ENCODE data around the gene GPD2. TPM values are rescaled to one million over a fixed set of nuclear protein-coding genes. Genes with fewer than 3 reads are reported as not detected.
A peak's percentile ranks its signal among the peaks of the same experiment; 100 is the strongest.

GPD2 gene
- total RNA-seq, 1 donor from 2014 or later: 19.1 TPM

GRCh38 chr2:156448766-156449165 lies 12.6 kb downstream of the GPD2 start:
- Histone ChIP-seq H3K36me3 (ENCODE audit: control insufficient read depth, insufficient read depth, low read length) (no peaks in the 10 kb centered on the region), H3K4me3 (ENCODE audit: low read depth, low read length) (no peak overlapping the region), H3K27me3 (ENCODE audit: control insufficient read depth, insufficient read depth, low read length) (no peaks in the 10 kb centered on the region)
- no peak for DNase-seq (ENCODE audit: low read depth)
- TF ChIP-seq CTCF (IDR thresholded peaks at IDR 0.05; ENCODE audit: insufficient read depth, low read length, poor library complexity, severe bottlenecking): no peak

DNA sequence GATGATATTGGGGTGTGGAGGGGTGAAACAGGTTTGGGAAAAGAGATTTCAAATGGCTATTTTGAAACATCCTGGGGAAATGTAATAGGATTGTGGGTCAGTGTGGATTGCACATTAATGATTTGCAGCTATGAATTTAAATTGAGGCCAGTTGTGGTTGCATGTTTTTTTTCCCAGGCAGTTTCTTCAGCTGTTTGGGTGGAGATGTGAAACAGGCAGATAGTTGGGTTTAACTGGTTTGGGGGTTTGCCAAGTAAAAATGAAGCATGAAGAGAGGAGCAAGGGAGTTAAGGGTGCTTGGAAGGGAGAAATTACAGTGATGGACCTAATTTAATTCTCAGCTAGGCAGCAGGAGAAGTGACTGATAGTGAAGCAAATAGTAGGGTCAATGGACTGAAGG lies 16.8 kb downstream of the GPD2 start:
- no peaks in the 10 kb centered on the region for H3K27me3 ChIP-seq (ENCODE audit: control insufficient read depth, insufficient read depth, low read length)
- DNase-seq (ENCODE audit: low read depth): no peak
- TF ChIP-seq CTCF (IDR thresholded peaks at IDR 0.05; ENCODE audit: insufficient read depth, low read length, poor library complexity, severe bottlenecking): no peak

DNA sequence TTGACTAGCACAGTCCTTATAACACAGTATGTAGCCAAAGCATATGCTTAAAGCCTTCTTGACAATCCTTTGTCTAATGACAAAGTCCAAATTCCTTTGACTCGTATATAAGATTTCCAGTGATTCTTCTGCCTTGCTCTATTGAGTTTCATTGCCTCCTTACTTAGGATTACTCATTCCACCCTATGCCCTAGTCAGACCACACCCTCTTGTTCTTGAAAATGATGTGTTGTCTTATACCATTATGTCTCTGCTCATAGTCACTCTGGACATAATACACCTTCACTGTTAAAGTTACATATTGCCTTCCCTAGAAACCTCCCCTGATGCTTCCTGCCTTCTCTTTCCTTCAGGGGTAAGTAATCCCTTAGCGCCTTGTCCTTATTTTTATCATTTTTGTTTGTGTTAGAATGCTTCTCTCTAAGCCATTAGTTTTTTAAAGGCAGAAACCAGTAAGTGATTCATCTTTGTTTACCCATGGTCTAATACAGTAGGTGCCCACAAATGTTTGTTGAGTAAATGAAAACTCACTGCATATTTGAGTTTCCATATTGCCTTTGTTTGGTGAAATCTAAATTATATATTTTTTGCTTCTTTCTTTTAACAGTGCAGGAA lies 19.3 kb downstream of the GPD2 start:
- no peaks in the 10 kb centered on the region for H3K27me3 ChIP-seq (ENCODE audit: control insufficient read depth, insufficient read depth, low read length)
- peak; percentile 59 for DNase-seq (ENCODE audit: low read depth)
- no peak overlapping the region for H3K4me3 ChIP-seq (ENCODE audit: low read depth, low read length)
- H3K36me3 ChIP-seq (ENCODE audit: control insufficient read depth, insufficient read depth, low read length): no peaks in the 10 kb centered on the region
- no peak for TF ChIP-seq CTCF (IDR thresholded peaks at IDR 0.05; ENCODE audit: insufficient read depth, low read length, poor library complexity, severe bottlenecking)

More for the DNA sequence above, 16.8 kb downstream of the GPD2 start:
- H3K4me3 ChIP-seq (ENCODE audit: low read depth, low read length): no peak overlapping the region
- no peaks in the 10 kb centered on the region for H3K36me3 ChIP-seq (ENCODE audit: control insufficient read depth, insufficient read depth, low read length)

DNA sequence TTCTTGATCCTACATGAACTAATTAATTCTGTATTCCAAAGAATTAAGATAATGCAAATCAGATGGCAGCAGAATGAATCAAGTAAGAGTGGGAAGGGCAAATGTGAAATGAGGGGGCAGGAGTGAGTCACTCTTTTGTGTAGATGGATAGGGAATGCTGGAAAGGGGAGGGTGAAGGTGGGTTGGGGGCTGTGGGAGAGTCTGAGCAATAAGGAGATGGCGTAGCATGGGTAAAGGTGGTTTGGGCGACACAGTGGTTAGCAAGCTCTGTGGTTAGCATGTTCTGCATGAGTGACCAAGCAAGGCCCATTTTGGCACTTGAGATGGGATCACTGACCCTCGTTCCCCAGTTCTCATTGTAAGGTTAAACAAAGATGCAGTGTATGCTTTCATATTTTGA lies 20.4 kb downstream of the GPD2 start:
- Histone ChIP-seq H3K27me3 (ENCODE audit: control insufficient read depth, insufficient read depth, low read length) (no peaks in the 10 kb centered on the region), H3K4me3 (ENCODE audit: low read depth, low read length) (no peak overlapping the region), H3K36me3 (ENCODE audit: control insufficient read depth, insufficient read depth, low read length) (no peaks in the 10 kb centered on the region)
- TF ChIP-seq CTCF (IDR thresholded peaks at IDR 0.05; ENCODE audit: insufficient read depth, low read length, poor library complexity, severe bottlenecking): no peak
- peak; percentile 65 for DNase-seq (ENCODE audit: low read depth)

- no peak for DNase-seq (ENCODE audit: low read depth)
- Histone ChIP-seq H3K27me3 (ENCODE audit: control insufficient read depth, insufficient read depth, low read length) (no peaks in the 10 kb centered on the region), H3K4me3 (ENCODE audit: low read depth, low read length) (no peak overlapping the region), H3K36me3 (ENCODE audit: control insufficient read depth, insufficient read depth, low read length) (no peaks in the 10 kb centered on the region)
- no peak for TF ChIP-seq CTCF (IDR thresholded peaks at IDR 0.05; ENCODE audit: insufficient read depth, low read length, poor library complexity, severe bottlenecking)
Measured at GRCh38 chr2:156457523-156458517, 21.6 kb downstream of the GPD2 start.

Data from kidney epithelial cell (primary cell).